Transverse colon (tissue), 3 donors: Measurements from ENCODE around the gene CCN5.

Experiments
- CTCF ChIP-seq, 5 experiments: fragments of 200-600 bp in 3 of 5; fragments of 450-650 bp in 2 of 5; sonication (generic) in 3 of 5; IDR thresholded peaks; 1 replicate in 2 of 5; 2 replicates in 3 of 5; pipeline ENCODE4 v1.5.1; 2016 to 2017; ENCODE audit warnings: antibody characterized with exemption in 5 of 5, inconsistent platforms in 3 of 5, mild to moderate bottlenecking in 2 of 5, moderate library complexity in 1 of 5
- POLR2A ChIP-seq: fragments of 450-650 bp; IDR thresholded peaks from one replicate; pipeline ENCODE4 v1.6.1; 2016; ENCODE audit warnings: antibody characterized with exemption, mild to moderate bottlenecking, moderate library complexity

- TF ChIP-seq CTCF (IDR thresholded peaks at IDR 0.05), result no peak
- TF ChIP-seq POLR2A, result no peak
These were observed 11.1 kb upstream of the CCN5 start for GRCh38 chr20:44703956-44704488.
